ENCODE measurements around the gene COL9A3.

The COL9A3 gene

GRCh38 chr20:62887860-62888239, 71.0 kb downstream of the COL9A3 start:
- intact Hi-C loops (cut with DNase I; ENCODE audit: low total_unique reads) = no loop called here
- Histone ChIP-seq H3K4me3 (no peak overlapping the region), H3K4me1 (peaks cover 0 to 6% (median 0%) of the 10 kb centered on the region in 4 donors), H3K9me3 (no peaks in the 10 kb centered on the region), H3K36me3 (peaks cover 46 to 75% (median 60%) of the 10 kb centered on the region in 3 donors), H3K27ac (no peak overlapping the region), H3K27me3 (no peaks in the 10 kb centered on the region)
- no peak for TF ChIP-seq CTCF (IDR thresholded peaks at IDR 0.05)
- no peak for DNase-seq

DNA sequence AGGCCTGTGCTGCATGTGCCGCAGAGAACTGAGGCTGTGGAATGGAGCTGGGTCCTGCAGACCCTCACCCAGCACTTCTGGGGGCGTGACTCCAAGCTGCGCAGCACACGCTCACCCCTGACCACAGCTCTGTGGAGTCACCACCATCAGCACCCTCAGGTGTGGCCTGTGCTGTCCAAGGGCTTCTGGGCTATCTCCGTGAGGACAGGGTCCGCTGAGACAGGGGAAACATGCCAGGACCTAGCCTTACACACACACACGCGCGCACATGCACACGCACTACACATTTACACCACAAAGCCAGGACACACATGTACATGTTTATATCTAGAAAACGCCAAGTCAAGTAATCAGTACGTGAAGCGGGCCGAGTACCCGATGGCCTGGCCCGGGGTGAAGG, 71.6 kb downstream of the COL9A3 start:
- DNase-seq = no peak
- TF ChIP-seq CTCF (IDR thresholded peaks at IDR 0.05) = no peak
- Histone ChIP-seq H3K27me3 (no peaks in the 10 kb centered on the region), H3K4me3 (no peak overlapping the region), H3K27ac (no peak overlapping the region), H3K4me1 (peaks cover 0 to 6% (median 0%) of the 10 kb centered on the region in 4 donors), H3K36me3 (peaks cover 52 to 80% (median 65%) of the 10 kb centered on the region in 3 donors), H3K9me3 (no peaks in the 10 kb centered on the region)
- intact Hi-C loops (cut with DNase I; ENCODE audit: low total_unique reads) = no loop called here

- intact Hi-C loops (cut with DNase I; ENCODE audit: low total_unique reads) = no loop called here
- Histone ChIP-seq H3K27ac (no peak overlapping the region), H3K27me3 (no peaks in the 10 kb centered on the region), H3K4me3 (no peak overlapping the region), H3K36me3 (peaks cover 57 to 85% (median 70%) of the 10 kb centered on the region in 3 donors), H3K4me1 (peaks cover 0 to 6% (median 0%) of the 10 kb centered on the region in 4 donors), H3K9me3 (no peaks in the 10 kb centered on the region)
- TF ChIP-seq CTCF (IDR thresholded peaks at IDR 0.05) = no peak
- no peak for DNase-seq
Measured at GRCh38 chr20:62888910-62889309, 72.1 kb downstream of the COL9A3 start.

GRCh38 chr20:62889411-62889810, 72.6 kb downstream of the COL9A3 start:
- no peak for DNase-seq
- H3K4me3 ChIP-seq = no peak overlapping the region
- peaks cover 0 to 6% (median 0%) of the 10 kb centered on the region in 4 donors for H3K4me1 ChIP-seq
- intact Hi-C loops (cut with DNase I; ENCODE audit: low total_unique reads) = no loop called here
- H3K9me3 ChIP-seq = no peaks in the 10 kb centered on the region
- H3K36me3 ChIP-seq = peaks cover 62 to 90% (median 75%) of the 10 kb centered on the region in 3 donors
- H3K27ac ChIP-seq = no peak overlapping the region
- no peaks in the 10 kb centered on the region for H3K27me3 ChIP-seq
- TF ChIP-seq CTCF (IDR thresholded peaks at IDR 0.05) = no peak

DNA sequence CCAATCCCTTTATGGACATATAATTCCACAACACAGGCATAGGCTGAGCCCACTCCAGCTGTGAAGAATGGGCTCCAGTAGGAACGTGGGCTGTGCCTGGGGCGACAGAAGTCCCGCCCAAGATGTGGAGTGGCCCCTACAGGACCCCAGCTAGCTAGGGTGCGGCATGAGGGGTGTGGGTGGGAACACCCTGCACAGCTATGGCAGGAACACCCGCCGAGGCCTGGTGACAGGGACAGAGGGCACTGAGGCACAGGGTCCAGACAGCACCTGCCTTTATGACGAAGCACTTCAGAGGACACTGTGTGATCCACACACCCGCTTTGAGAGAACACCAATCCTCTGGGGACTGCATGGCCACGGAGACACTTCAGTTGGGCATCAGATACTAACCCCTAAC, 73.0 kb downstream of the COL9A3 start:
- intact Hi-C loops (cut with DNase I; ENCODE audit: low total_unique reads) = no loop called here
- no peaks in the 10 kb centered on the region for H3K27me3 ChIP-seq
- no peak overlapping the region for H3K4me3 ChIP-seq
- no peak for DNase-seq
- H3K27ac ChIP-seq = no peak overlapping the region
- peaks cover 66 to 95% (median 80%) of the 10 kb centered on the region in 3 donors for H3K36me3 ChIP-seq
- H3K9me3 ChIP-seq = no peaks in the 10 kb centered on the region
- H3K4me1 ChIP-seq = peaks cover 0 to 6% (median 0%) of the 10 kb centered on the region in 4 donors
- TF ChIP-seq CTCF (IDR thresholded peaks at IDR 0.05) = no peak

DNA sequence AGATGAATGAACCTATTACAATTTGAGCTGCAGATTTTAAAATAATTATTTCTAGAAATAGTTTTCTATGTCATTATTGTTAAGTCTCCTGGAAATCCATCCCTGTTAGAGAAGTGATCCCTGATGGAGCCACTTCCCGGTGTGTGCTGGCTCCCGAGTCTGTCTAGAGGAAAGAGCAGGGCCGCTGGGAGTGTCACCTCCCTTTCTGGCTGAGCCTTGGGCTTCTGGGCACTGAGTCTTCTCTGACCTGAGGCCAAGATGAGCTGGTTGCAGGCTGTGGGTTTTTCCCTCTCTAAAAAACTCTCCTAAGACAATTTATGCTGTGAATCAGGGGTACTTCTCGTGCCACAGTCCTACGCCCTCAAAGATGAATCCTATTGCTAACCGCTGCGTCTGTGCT, 73.6 kb downstream of the COL9A3 start:
- peaks cover 67 to 100% (median 86%) of the 10 kb centered on the region in 3 donors for H3K36me3 ChIP-seq
- intact Hi-C loops (cut with DNase I; ENCODE audit: low total_unique reads) = no loop called here
- no peak for TF ChIP-seq CTCF (IDR thresholded peaks at IDR 0.05)
- no peaks in the 10 kb centered on the region for H3K9me3 ChIP-seq
- no peak overlapping the region for H3K27ac ChIP-seq
- no peaks in the 10 kb centered on the region for H3K27me3 ChIP-seq
- DNase-seq = no peak
- peaks cover 0 to 6% (median 0%) of the 10 kb centered on the region in 4 donors for H3K4me1 ChIP-seq
- H3K4me3 ChIP-seq = no peak overlapping the region
